HG02798 (cell line): ENCODE results near the gene SYT2.
"Not testable (repeated sequence)": the region's sequence is repeated elsewhere in the genome, so short reads cannot be mapped to it uniquely, and the experiment has no call there.

Experiments
- ATAC-seq: cut with Tn5 transposase; IDR thresholded peaks from one replicate; pipeline ENCODE4 v1.9.1; 2021; ENCODE audit warnings: mild to moderate bottlenecking; ENCODE audit not compliant: unreplicated experiment, poor library complexity

Gene SYT2

DNA sequence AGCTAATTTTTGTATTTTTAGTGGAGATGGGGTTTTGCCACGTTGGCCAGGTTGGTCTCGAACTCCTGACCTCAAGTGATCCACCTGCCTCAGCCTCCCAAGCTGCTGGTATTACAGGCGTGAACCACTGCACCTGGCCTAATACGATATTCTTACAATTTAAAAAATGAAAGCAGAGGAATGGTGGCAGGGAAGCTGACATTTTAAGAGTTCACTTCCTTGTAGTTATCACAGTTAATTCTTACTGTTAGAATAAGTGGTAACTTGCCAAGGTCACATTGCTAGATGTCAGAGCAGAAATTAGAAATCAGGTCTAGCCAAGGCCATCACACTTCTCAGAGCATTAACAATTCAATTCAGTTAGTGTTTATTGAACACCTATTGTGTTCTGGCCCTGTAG lies 154.2 kb downstream of the SYT2 start:
- not testable (repeated sequence) for ATAC-seq

DNA sequence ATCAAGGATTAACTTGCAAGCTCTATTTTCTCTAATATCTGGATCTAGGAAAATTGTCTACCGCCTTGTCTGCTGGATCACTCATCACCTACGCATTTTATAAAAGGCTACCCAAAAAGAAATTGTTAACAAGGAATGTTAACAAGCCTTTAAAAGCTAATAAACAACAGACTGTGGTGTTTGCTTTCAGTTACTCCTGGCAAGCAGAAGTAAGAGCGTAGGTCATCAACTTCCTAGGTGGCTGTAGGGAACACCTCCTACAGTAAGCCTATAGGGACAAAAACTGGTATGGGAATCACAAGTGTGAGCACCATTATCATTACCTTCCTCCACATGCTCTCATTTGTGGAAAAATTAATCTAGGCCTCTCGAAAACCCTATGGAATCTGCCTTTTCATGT lies 155.6 kb downstream of the SYT2 start:
- not testable (repeated sequence) for ATAC-seq

DNA sequence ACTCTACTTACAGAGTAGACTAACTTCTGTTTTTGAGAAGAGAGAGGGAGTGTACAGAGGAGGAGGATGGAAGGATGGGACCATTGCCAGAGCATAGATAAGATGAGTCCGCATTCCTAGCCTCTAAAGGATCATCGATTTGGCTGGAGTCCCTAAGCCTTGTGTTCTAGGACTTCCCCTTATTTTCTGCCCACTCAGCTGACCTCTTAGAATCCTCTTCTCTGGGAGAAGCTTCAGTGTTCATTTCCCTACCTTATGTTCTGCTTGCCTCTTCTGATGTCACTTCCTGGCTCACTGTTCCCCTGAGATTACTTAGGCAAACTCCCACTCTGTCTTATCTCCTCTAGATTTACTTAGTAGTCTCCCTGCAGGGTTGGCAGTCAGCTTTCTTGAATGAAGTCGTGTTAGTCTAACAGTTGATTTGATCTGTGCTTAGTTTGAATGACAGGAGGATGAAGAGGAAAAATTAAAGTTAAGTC lies 156.7 kb downstream of the SYT2 start:
- ATAC-seq, result peak; percentile 64

DNA sequence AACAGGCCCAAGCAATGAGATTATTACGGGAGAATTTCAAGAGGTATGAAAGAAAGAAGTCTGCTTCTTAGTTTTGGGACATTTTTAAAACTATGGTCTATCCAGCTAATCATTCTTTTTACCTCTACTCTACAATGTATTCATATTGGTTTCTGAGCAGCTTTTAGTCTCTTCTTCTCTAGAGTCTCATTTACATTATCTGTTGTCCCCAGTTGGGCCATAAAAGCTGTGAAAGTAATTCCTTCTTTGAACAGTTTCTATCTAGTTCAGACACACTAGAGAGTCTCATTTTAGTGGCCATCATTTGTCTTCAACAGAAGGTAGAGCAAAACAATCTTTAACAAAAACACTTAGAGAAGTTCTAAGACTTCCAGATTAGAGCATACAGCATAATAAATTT lies 157.2 kb downstream of the SYT2 start:
- not testable (repeated sequence) for ATAC-seq

DNA sequence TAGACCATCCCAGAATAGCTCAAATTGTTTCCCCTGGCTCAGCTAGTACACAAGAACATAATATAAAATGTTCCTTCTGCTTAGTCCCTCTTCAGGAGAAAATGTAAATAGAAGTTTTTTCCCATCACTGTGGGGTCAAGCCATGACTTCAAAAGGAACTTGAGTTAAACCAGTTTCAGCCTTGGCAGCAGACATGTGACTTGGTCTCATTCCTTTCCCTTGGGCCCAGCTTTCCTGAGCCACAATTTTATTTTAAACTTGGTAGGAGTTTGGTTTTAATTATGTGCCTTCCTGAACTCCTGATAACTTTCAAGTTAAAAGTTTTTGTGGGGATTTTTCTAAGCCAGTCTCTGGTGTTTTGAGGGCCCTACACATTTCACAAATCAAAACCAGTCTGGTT lies 157.6 kb downstream of the SYT2 start:
- not testable (repeated sequence) for ATAC-seq

DNA sequence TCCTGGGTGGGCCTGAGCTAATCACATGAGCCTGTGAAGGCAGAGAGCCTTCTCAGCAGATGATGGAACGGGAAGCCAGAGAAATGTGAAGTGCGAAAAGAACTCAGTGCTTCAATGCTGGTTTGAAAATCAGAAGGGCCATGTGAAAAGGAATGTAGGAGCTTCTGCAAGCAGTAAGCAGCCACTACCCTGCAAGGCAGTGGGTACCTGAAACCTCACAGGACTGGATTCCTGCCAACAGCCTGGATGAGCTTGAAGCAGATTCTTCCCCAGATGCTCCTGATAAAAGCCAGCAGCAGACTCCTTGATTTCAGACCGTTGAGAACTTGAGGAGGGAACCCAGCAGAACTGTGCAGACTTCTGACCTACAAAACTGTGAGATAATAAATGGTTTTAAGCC lies 158.6 kb downstream of the SYT2 start:
- ATAC-seq, result no peak

DNA sequence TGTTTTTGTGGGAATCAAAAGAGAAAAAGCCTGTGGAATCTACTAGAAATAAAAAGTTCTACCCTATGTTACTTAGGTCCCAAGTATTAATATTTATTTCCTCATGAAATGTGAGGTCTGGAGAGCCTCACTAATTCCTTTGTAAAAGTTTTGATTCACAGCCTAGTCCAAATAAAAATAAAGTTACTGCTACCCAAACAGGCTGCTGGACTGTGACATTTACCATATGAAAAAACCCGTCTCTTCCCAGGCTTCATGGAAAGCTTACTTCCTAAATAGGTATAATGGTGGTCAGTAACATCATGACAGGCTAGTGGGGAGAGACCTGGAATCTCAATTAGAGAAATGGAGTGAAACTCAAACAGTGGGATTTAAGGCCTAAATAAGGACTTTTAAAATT lies 160.2 kb downstream of the SYT2 start:
- not testable (repeated sequence) for ATAC-seq

DNA sequence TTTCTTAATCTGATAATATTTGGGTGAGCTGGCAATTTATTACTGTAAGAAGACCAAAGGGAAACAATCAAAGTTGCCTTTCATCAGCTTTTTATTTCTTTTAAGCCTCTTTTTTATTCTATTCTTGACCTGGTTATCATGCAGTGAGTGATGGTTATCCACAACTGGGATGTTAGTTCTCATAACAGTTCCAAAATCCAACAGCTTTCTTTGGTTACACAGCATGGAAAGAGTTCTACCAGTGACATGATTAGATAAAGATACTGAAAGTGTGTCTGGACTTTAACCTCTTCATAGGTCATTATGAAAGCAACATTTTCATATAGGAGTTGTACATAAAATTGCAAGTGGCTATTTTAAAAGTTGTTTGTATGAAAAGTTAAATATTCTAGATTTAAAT lies 163.0 kb downstream of the SYT2 start:
- ATAC-seq, result peak; percentile 68

DNA sequence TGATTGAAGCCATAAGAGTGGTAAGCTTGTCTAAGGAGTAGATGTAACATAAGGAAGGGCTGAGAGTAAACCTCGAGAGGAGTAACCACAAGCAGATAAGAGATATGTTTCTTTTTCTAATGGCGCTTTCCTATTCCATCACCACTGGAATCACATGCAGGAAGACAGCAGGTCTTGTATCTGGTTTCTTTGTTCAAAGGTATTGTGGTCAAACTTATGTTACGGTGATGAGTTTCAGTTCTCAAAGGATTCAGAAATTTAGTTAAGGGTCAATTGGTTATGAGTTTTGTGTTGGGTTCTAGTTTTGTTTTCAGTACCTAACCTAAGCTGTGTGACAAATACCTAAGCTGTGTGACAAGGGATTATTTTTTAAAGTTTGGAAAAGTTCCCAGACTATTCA lies 163.5 kb downstream of the SYT2 start:
- peak; percentile 84 for ATAC-seq

DNA sequence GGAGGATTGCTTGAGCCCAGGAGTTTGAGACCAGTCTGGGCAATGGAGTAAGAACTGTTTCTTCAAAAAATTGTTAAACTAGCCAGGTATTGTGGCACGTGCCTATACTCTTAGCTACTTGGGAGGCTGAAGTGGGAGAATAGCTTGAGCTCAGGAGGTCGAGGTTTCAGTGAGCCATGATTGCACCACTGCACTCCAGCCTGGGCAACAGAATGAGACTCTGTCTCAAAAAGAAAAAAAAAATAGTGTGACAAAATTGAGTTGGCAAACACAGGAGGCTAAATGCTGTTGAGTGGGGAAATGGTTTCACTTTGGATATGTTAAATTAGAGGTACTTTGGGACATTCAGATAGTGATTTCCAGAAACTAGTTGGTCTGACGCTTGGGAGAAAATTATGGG lies 163.9 kb downstream of the SYT2 start:
- peak; percentile 17 for ATAC-seq

DNA sequence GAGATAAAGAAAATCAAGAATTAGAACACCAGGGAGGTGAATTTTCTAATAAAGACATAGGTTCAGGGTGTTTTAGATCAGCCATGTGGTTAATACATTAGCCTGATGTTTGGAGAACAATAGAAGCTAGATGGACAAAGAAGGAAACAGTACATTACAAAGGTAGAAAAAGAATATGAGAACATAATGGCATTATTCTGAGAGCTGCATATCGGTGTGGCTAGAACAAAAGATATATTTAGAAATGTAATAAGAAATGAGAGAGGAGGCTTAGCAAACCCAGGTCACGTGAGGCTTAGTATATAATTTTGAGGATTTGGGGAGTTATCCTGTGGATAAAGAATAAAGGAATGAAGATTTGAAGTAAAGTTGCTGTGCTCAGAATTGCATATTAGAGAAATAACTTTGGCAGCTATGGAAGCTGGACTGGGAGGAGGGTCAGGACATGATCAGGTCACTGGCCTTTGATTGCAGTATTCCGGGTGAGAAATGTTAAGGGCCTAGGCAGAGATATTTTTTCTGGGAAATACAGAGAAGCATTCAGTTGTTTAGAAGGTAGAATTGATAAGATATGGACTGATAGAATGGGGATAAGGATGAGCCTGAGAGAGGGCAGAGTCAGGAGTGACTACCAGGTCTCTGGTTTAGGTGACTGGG lies 164.5 kb downstream of the SYT2 start:
- not testable (repeated sequence) for ATAC-seq

DNA sequence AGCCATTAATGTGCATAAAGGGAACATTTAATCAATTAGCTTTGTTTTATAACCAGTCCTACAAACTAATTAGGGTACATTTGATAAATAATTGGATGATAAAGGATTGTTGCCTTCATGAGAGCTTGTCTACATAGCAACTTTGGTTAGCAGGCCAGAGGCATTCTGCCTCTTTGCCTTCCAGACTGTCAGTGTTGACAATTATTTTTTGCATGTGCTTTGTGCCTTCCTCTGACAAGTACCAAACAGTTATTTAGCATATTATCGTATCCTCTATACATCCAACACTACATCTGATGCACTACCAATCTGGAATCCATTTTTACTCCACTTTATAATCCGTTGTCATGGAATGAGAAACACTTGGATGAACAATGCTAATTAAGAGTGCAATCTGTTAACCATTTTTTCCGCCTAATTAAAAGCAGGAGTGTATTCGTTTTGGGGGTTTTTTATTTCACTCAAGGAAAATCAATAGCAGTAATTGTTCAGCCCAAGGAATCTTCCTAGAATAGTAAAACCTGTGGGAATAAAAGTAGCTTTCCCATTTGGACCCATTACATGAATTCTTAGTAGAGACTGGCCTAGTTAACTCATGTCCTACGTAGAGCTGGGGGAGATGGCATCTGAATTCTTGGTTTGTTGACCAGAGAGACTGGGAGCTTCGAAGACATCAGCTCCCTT lies 165.3 kb downstream of the SYT2 start:
- ATAC-seq, result not testable (repeated sequence)

DNA sequence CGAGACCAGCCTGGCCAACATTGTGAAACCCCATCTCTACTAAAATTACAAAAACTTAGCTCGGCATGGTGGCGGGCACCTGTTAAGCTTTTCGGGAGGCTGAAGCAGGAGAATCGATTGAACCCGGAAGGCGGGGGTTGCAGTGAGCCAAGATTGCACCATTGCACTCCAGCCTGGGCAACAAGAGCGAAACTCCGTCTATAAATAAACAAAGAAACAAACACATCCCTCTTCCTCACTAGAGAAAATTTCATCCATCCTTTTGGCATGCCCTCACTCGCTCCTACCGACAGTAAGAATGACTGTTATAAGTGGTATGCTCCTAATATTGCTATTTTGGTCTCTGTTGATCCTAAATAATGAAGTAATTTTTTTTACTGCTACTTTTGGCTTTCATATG lies 166.7 kb downstream of the SYT2 start:
- not testable (repeated sequence) for ATAC-seq

DNA sequence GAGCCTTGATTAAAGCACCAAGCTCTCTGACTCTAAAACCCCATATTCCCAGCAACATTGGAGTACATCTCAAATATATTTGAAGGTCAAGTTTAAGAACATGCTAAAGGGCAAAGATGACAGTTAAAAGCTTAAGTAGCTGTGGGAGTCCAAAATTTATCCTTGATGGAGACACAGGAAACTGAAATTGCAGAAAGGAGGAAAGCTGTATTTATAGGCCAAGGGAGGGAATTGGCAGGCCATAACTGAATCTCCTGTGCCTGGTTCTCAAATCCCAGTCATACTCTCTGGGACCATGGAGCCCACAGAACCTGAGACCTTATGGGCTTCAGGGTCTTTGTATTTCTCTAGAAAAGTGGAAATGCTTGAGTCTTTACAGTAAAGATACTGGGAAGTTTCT lies 167.8 kb downstream of the SYT2 start:
- not testable (repeated sequence) for ATAC-seq

DNA sequence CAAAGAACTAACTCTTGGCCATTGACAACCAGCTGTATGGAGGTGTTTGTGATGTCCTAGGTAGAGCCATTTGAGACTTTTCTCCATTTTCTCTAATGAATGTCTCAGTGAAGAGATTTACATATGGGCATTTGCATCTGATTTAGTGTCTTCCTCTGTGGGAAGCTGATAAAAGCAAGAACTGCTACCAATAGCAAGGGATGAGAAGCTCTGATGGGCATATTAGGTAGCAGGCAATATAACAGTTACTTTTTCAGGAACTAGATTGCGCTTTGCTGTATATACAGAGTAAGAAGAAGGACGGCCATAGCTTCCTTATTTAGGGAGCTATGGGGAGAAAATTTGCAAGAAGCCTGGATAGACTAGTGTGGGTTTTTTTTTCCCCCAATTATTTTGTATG lies 169.4 kb downstream of the SYT2 start:
- ATAC-seq, result not testable (repeated sequence)
